NCI-H2171 (cell line): ENCODE results near the gene DLX3.
"Not testable (repeated sequence)": the region's sequence is repeated elsewhere in the genome, so short reads cannot be mapped to it uniquely, and the experiment has no call there.

ENCODE experiments used
- DNase-seq: peaks from one replicate; lab custom pipeline; 2025; lab: John Stamatoyannopoulos, UW

DLX3 gene

GRCh38 chr17:49995055-49995738 lies at the start of gene DLX3:
Gene DLX3, minus strand, starts transcription at chr17:49995224. Its CDS starts 226 bp downstream, at chr17:49994998.
- DNase-seq, result peak; percentile 88

- no peak for DNase-seq
Measured at GRCh38 chr17:50044483-50044882, 49.5 kb upstream of the DLX3 start.

- no peak for DNase-seq
Measured at GRCh38 chr17:50043290-50044148, 48.5 kb upstream of the DLX3 start.

- no peak for DNase-seq
Measured at GRCh38 chr17:50042211-50042610, 47.2 kb upstream of the DLX3 start.

- not testable (repeated sequence) for DNase-seq
Measured at GRCh38 chr17:50040496-50040895, 45.5 kb upstream of the DLX3 start.

- no peak for DNase-seq
Measured at GRCh38 chr17:50039058-50039457, 44.0 kb upstream of the DLX3 start.

GRCh38 chr17:50037321-50038107 lies 42.5 kb upstream of the DLX3 start:
- DNase-seq, result no peak

- no peak for DNase-seq
Measured at GRCh38 chr17:50036455-50037261, 41.6 kb upstream of the DLX3 start.

GRCh38 chr17:50035945-50036344 lies 40.9 kb upstream of the DLX3 start:
- DNase-seq, result no peak

GRCh38 chr17:50035421-50035879 lies 40.4 kb upstream of the DLX3 start:
- DNase-seq, result no peak

GRCh38 chr17:50034498-50035364 lies 39.7 kb upstream of the DLX3 start:
- no peak for DNase-seq

- no peak for DNase-seq
Measured at GRCh38 chr17:50033316-50033715, 38.3 kb upstream of the DLX3 start.

- no peak for DNase-seq
Measured at GRCh38 chr17:50029185-50029584, 34.2 kb upstream of the DLX3 start.

GRCh38 chr17:50028736-50029120 lies 33.7 kb upstream of the DLX3 start:
- no peak for DNase-seq

- no peak for DNase-seq
Measured at GRCh38 chr17:50027881-50028735, 33.1 kb upstream of the DLX3 start.

GRCh38 chr17:50027172-50027880 lies 32.3 kb upstream of the DLX3 start:
- no peak for DNase-seq

GRCh38 chr17:50026837-50027171 lies 31.8 kb upstream of the DLX3 start:
- DNase-seq, result no peak

- DNase-seq, result no peak
Measured at GRCh38 chr17:50026046-50026675, 31.1 kb upstream of the DLX3 start.

- DNase-seq, result no peak
Measured at GRCh38 chr17:50024808-50025207, 29.8 kb upstream of the DLX3 start.
